Trophoblast cell (in vitro differentiated cells and primary cell): Measurements from ENCODE around the gene TPBG.

Experiments
- DNase-seq, 2 donors: peaks; one replicate each; pipeline ENCODE4 v3.0.0-alpha.2; 2016
- H2AFZ ChIP-seq: 2 replicates; pipeline ENCODE4 v1.6.1; 2013; ENCODE audit warnings: low read length, moderate library complexity, mild to moderate bottlenecking; ENCODE audit not compliant: insufficient read depth, poor library complexity
- H2AK5ac ChIP-seq: 2 replicates; pipeline ENCODE4 v1.6.1; 2013; ENCODE audit warnings: mild to moderate bottlenecking, low read length
- H2BK120ac ChIP-seq: 2 replicates; pipeline ENCODE4 v1.6.1; 2013; ENCODE audit warnings: low read length, mild to moderate bottlenecking, moderate library complexity; ENCODE audit not compliant: insufficient read depth, poor library complexity
- H2BK12ac ChIP-seq: 2 replicates; pipeline ENCODE4 v1.6.1; 2013; ENCODE audit warnings: mild to moderate bottlenecking, low read length, moderate library complexity
- H2BK5ac ChIP-seq: 2 replicates; pipeline ENCODE4 v1.6.1; 2013; ENCODE audit warnings: low read length, low read depth, moderate library complexity, mild to moderate bottlenecking; ENCODE audit not compliant: poor library complexity
- H3K14ac ChIP-seq: 2 replicates; pipeline ENCODE4 v1.6.1; 2013; ENCODE audit warnings: mild to moderate bottlenecking, low read length
- H3K18ac ChIP-seq: 2 replicates; pipeline ENCODE4 v1.6.1; 2013; ENCODE audit warnings: mild to moderate bottlenecking, low read length
- H3K23ac ChIP-seq: 2 replicates; pipeline ENCODE4 v1.6.1; 2013; ENCODE audit warnings: low read length
- H3K27ac ChIP-seq: 2 replicates; pipeline ENCODE4 v1.5.1; 2013; ENCODE audit warnings: low read depth, mild to moderate bottlenecking, inconsistent platforms, low read length, moderate library complexity
- H3K27me3 ChIP-seq: 2 replicates; pipeline ENCODE4 v1.6.1; 2013; ENCODE audit warnings: inconsistent platforms, mild to moderate bottlenecking, low read length, moderate library complexity; ENCODE audit not compliant: insufficient read depth
- H3K36me3 ChIP-seq, 2 experiments: 1 replicate in 1 of 2; 2 replicates in 1 of 2; pipeline ENCODE4 v1.6.1; 2013; ENCODE audit warnings: low read length in 2 of 2, mild to moderate bottlenecking in 2 of 2, moderate library complexity in 1 of 2; ENCODE audit not compliant: insufficient read depth in 2 of 2, control insufficient read depth in 1 of 2
- H3K4ac ChIP-seq: 2 replicates; pipeline ENCODE4 v1.6.1; 2013; ENCODE audit warnings: low read depth, mild to moderate bottlenecking, low read length, moderate library complexity
- H3K4me1 ChIP-seq, 2 experiments: 1 replicate in 1 of 2; 2 replicates in 1 of 2; pipeline ENCODE4 v1.6.1; 2013; ENCODE audit warnings: low read length in 2 of 2, mild to moderate bottlenecking in 2 of 2, moderate library complexity in 1 of 2; ENCODE audit not compliant: insufficient read depth in 2 of 2, control insufficient read depth in 1 of 2
- H3K4me2 ChIP-seq: 2 replicates; pipeline ENCODE4 v1.6.1; 2013; ENCODE audit warnings: inconsistent platforms, mild to moderate bottlenecking, low read length, moderate library complexity
- H3K4me3 ChIP-seq: 2 replicates; pipeline ENCODE4 v1.5.1; 2013; ENCODE audit warnings: mild to moderate bottlenecking, low read depth, low read length, inconsistent platforms
- H3K79me1 ChIP-seq: one replicate; pipeline ENCODE4 v1.6.1; 2013; ENCODE audit warnings: low read length
- H3K79me2 ChIP-seq: 2 replicates; pipeline ENCODE4 v1.6.1; 2013; ENCODE audit warnings: low read length, mild to moderate bottlenecking; ENCODE audit not compliant: control insufficient read depth, insufficient read depth, poor library complexity
- H3K9ac ChIP-seq: 2 replicates; pipeline ENCODE4 v1.6.1; 2013; ENCODE audit warnings: mild to moderate bottlenecking, low read length
- H3K9me3 ChIP-seq: 2 replicates; pipeline ENCODE4 v1.6.1; 2013; ENCODE audit warnings: low read depth, mild to moderate bottlenecking, control low read depth, inconsistent platforms, low read length; ENCODE audit not compliant: insufficient read depth
- H4K12ac ChIP-seq: 2 replicates; pipeline ENCODE4 v1.6.1; 2013; ENCODE audit warnings: low read depth, mild to moderate bottlenecking, low read length, moderate library complexity
- H4K8ac ChIP-seq: 2 replicates; pipeline ENCODE4 v1.6.1; 2013; ENCODE audit warnings: low read depth, mild to moderate bottlenecking, low read length, moderate library complexity
- H4K91ac ChIP-seq: one replicate; pipeline ENCODE4 v1.6.1; 2013; ENCODE audit warnings: low read depth, mild to moderate bottlenecking, low read length, moderate library complexity
- WGBS: extraction: QIAGEN DNeasy Blood & Tissue Kit; methylation state at CpG from one replicate; pipeline ENCODE4 v1.1.7; 2013; ENCODE audit warnings: missing lambda C conversion rate; ENCODE audit not compliant: insufficient read length, insufficient coverage; ENCODE audit errors: extremely low coverage; 5-methylcytosine and 5-hydroxymethylcytosine counted together

Gene TPBG

GRCh38 chr6:82397962-82398692, 34.5 kb downstream of the TPBG start:
- Histone ChIP-seq H3K23ac (no peak overlapping the region), H4K91ac (no peak overlapping the region)

DNA sequence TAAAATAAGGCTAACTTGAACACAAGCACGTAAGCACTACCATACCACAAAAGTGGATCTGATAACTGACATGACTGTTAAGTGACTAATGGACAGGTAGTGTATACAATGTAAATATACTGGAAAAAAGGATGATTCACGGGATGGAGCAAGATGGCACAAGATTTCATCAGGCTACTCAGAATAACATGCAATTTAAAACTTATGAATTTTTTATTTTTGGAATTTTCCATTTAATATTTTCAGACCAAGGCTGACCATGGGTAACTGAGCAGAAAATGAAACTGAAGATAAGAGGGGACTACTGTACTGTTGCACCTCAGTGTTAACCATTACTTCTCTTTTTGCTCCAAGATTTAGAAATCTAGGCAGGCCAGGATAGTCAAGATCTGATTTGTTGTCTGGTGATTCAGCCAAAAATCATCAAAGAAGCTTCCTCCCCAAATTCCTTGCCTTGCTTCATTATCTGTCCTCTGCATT, 45.4 kb downstream of the TPBG start:
- Histone ChIP-seq H4K91ac (no peak overlapping the region), H2BK120ac (no peak overlapping the region), H3K27me3 (no peaks in the 10 kb centered on the region), H4K12ac (no peak overlapping the region), H3K14ac (no peak overlapping the region), H3K4ac (no peak overlapping the region), H3K4me1 (peaks cover 0 to 2% of the 10 kb centered on the region in 2 experiments), H3K79me1 (no peaks in the 10 kb centered on the region), H2BK12ac (no peak overlapping the region), H3K27ac (no peak overlapping the region), H3K79me2 (no peaks in the 10 kb centered on the region), H3K4me3 (no peak overlapping the region), H3K23ac (no peak overlapping the region), H3K36me3 (no peaks in the 10 kb centered on the region), H2AFZ (no peak overlapping the region), H3K9ac (no peak overlapping the region), H4K8ac (no peak overlapping the region), H2BK5ac (no peak overlapping the region), H3K4me2 (no peak overlapping the region), H3K9me3 (no peaks in the 10 kb centered on the region), H3K18ac (no peak overlapping the region), H2AK5ac (no peak overlapping the region)
- WGBS = no CpG with 5 or more reads among the region's 2 CpGs
- peak; percentile 64 to 92 for DNase-seq

More at GRCh38 chr6:82397962-82398692, 34.5 kb downstream of the TPBG start:
- Histone ChIP-seq H3K79me2 (no peaks in the 10 kb centered on the region), H4K12ac (no peak overlapping the region), H3K36me3 (no peaks in the 10 kb centered on the region), H2AK5ac (no peak overlapping the region), H3K79me1 (no peaks in the 10 kb centered on the region), H3K4me1 (peaks cover 3 to 4% of the 10 kb centered on the region in 2 experiments), H3K9ac (no peak overlapping the region), H3K27ac (no peak overlapping the region), H3K18ac (no peak overlapping the region), H3K4me2 (no peak overlapping the region), H4K8ac (no peak overlapping the region), H3K9me3 (no peaks in the 10 kb centered on the region), H3K14ac (no peak overlapping the region), H2AFZ (no peak overlapping the region), H2BK12ac (no peak overlapping the region), H2BK120ac (no peak overlapping the region), H3K4me3 (no peak overlapping the region), H3K27me3 (no peaks in the 10 kb centered on the region), H3K4ac (no peak overlapping the region), H2BK5ac (no peak overlapping the region)
- DNase-seq = peak in 1 of 2 donors; percentile 45
- WGBS = no CpG with 5 or more reads among the region's 1 CpG

GRCh38 chr6:82410151-82410648, 46.6 kb downstream of the TPBG start:
- Histone ChIP-seq H3K14ac (no peak overlapping the region), H2AFZ (no peak overlapping the region), H3K23ac (no peak overlapping the region), H3K27me3 (no peaks in the 10 kb centered on the region), H4K8ac (no peak overlapping the region), H2BK5ac (no peak overlapping the region), H4K12ac (no peak overlapping the region), H3K27ac (no peak overlapping the region), H2BK12ac (no peak overlapping the region), H3K36me3 (no peaks in the 10 kb centered on the region), H3K79me1 (no peaks in the 10 kb centered on the region), H3K18ac (no peak overlapping the region), H3K4ac (no peak overlapping the region), H2AK5ac (no peak overlapping the region), H3K4me2 (no peak overlapping the region), H2BK120ac (no peak overlapping the region), H3K4me3 (no peak overlapping the region), H3K79me2 (no peaks in the 10 kb centered on the region), H3K9me3 (no peaks in the 10 kb centered on the region), H3K9ac (no peak overlapping the region), H3K4me1 (peaks cover 0 to 2% of the 10 kb centered on the region in 2 experiments), H4K91ac (no peak overlapping the region)
- no CpG with 5 or more reads among the region's 3 CpGs for WGBS
- DNase-seq = peak; percentile 31 to 52

DNA sequence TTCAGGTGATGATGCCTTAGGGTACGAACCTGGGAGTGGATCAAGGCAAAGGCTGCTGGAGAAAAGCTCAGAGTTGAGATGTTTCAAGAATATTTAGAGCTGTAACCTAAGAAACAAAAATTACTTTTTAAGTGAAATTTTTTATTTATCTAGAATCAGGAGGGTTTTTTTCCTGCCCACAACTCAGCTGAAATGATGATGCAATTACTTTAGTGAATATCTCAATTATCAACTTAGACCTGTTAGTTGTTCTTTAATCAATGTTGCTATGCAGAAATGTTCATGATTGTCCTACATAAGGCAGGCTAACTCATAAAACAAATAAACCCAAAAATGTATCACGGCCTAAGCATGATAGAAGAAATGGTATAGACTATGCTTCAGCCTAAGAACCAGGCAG, 50.3 kb downstream of the TPBG start:
- no peak overlapping the region for H3K18ac ChIP-seq
- H3K4ac ChIP-seq = no peak overlapping the region
- no peaks in the 10 kb centered on the region for H3K36me3 ChIP-seq
- DNase-seq = no peak
- H2AK5ac ChIP-seq = no peak overlapping the region
- H3K23ac ChIP-seq = no peak overlapping the region
- no peak overlapping the region for H3K27ac ChIP-seq
- H2BK12ac ChIP-seq = no peak overlapping the region
- H3K9ac ChIP-seq = no peak overlapping the region
- no peak overlapping the region for H2AFZ ChIP-seq
- no peak overlapping the region for H4K12ac ChIP-seq
- H2BK5ac ChIP-seq = no peak overlapping the region
- H3K14ac ChIP-seq = no peak overlapping the region
- no CpG with 5 or more reads among the region's 2 CpGs for WGBS
- H3K27me3 ChIP-seq = no peaks in the 10 kb centered on the region
- H4K8ac ChIP-seq = no peak overlapping the region
- H4K91ac ChIP-seq = no peak overlapping the region
- H3K4me3 ChIP-seq = no peak overlapping the region
- no peaks in the 10 kb centered on the region for H3K9me3 ChIP-seq
- H3K79me1 ChIP-seq = no peaks in the 10 kb centered on the region
- H3K79me2 ChIP-seq = no peaks in the 10 kb centered on the region
- no peak overlapping the region for H3K4me2 ChIP-seq
- peaks cover 0 to 2% of the 10 kb centered on the region in 2 experiments for H3K4me1 ChIP-seq
- no peak overlapping the region for H2BK120ac ChIP-seq
